Thymus (tissue), 11 donors: ENCODE data around the gene BEND6. TPM values are rescaled to one million over a fixed set of nuclear protein-coding genes. Genes with fewer than 3 reads are reported as not detected.

Experiments used
- DNase-seq, 9 donors: peaks; one replicate each; pipeline ENCODE4 v3.0.0-alpha.2; 2013; ENCODE audit warnings: low spot score in 9 of 9, low read depth in 6 of 9, missing footprints in 1 of 9
- H3K27ac ChIP-seq, 2 donors: one replicate each; pipeline ENCODE4 v1.5.1; 2013; ENCODE audit warnings: control low read depth in 1 of 2, low read depth in 1 of 2, low read length in 1 of 2, mild to moderate bottlenecking in 1 of 2, moderate library complexity in 1 of 2
- H3K27me3 ChIP-seq, 2 donors: one replicate each; pipeline ENCODE4 v1.5.1; 2013; ENCODE audit warnings: low read length in 1 of 2; ENCODE audit not compliant: control insufficient read depth in 2 of 2, insufficient read depth in 1 of 2
- H3K36me3 ChIP-seq, 2 donors: one replicate each; pipeline ENCODE4 v1.5.1; 2013; ENCODE audit warnings: low read length in 1 of 2, mild to moderate bottlenecking in 1 of 2, moderate library complexity in 1 of 2; ENCODE audit not compliant: control insufficient read depth in 2 of 2, insufficient read depth in 2 of 2
- H3K4me1 ChIP-seq, 2 donors: one replicate each; pipeline ENCODE4 v1.5.1; 2013; ENCODE audit warnings: low read length in 2 of 2; ENCODE audit not compliant: control insufficient read depth in 2 of 2, insufficient read depth in 2 of 2
- H3K4me3 ChIP-seq, 2 donors: one replicate each; pipeline ENCODE4 v1.5.1; 2013; ENCODE audit warnings: low read length in 2 of 2, control low read depth in 1 of 2, mild to moderate bottlenecking in 1 of 2
- H3K9me3 ChIP-seq, 2 donors: one replicate each; pipeline ENCODE4 v1.5.1; 2013; ENCODE audit warnings: low read length in 1 of 2, mild to moderate bottlenecking in 1 of 2; ENCODE audit not compliant: control insufficient read depth in 2 of 2, insufficient read depth in 1 of 2
- polyA plus RNA-seq: library from polyadenylated mRNA; stranded (reverse); fragments of 200-250 nt; gene quantifications from one replicate; pipeline ENCODE4 v1.2.3, GENCODE V29; 2013
- total RNA-seq: library from RNA; stranded (reverse); fragments of 120-200 nt; gene quantifications from one replicate; pipeline ENCODE4 v1.2.4, GENCODE V29; 2013
- donor health status: healthy.

The BEND6 gene
- total and polyA plus RNA-seq, 2 donors, result 0.98 to 1.1 TPM

DNA sequence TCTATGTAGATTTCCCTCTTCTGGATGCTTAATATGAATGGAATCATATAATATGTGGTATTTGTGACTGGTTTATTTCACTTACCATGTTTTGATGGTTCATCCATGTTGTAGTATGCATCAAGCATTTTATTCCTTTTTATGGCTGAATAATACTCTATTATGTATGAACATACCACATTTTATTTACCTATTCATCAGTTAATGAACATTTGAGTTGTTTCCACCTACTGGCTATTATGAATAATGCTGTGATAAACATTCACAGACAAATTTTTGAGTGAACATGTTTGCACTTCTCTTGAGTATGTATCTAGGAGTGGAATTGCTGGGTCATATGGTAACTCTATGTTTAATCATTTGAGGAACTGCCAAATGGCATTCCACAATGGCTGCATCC is 120.2 kb downstream of the BEND6 start:
- no peaks in the 10 kb centered on the region for H3K4me1 ChIP-seq
- no peaks in the 10 kb centered on the region for H3K27me3 ChIP-seq
- H3K9me3 ChIP-seq, result peaks cover 0 to 5% of the 10 kb centered on the region in 2 donors
- H3K27ac ChIP-seq, result no peak overlapping the region
- no peak for DNase-seq
- no peaks in the 10 kb centered on the region for H3K36me3 ChIP-seq
- H3K4me3 ChIP-seq, result no peak overlapping the region

Other genes with a start within 250 kb of the BEND6 start
- gene KIAA1586, start 91.6 kb downstream of the BEND6 start, total RNA-seq, result 10.3 TPM
- 5.9 TPM for gene KIAA1586, start 91.6 kb downstream of the BEND6 start, polyA plus RNA-seq
- gene ZNF451, start 135.1 kb downstream of the BEND6 start, total RNA-seq, result 34.0 TPM
- 27.2 TPM for gene ZNF451, start 135.1 kb downstream of the BEND6 start, polyA plus RNA-seq
- 2.4 TPM for gene BAG2, start 217.2 kb downstream of the BEND6 start, total RNA-seq
- gene BAG2, start 217.2 kb downstream of the BEND6 start, polyA plus RNA-seq, result 2.1 TPM